GM13976 (cell line): ENCODE data around the gene FBN3.

Source experiments
- DNase-seq: peaks from one replicate; pipeline ENCODE4 v3.0.0; 2012; ENCODE audit warnings: low spot score
- CTCF ChIP-seq: IDR thresholded peaks from 2 replicates; pipeline ENCODE4 v1.5.1; 2012; ENCODE audit warnings: borderline replicate concordance, mild to moderate bottlenecking; ENCODE audit not compliant: insufficient read depth; ENCODE audit errors: extremely low read depth, missing control alignments, control extremely low read depth
- in situ Hi-C: fragments of 300-500 bp; cut with MboI; formaldehyde crosslinking; loops from one replicate; pipeline ENCODE4 v1.12.0; 2022; ENCODE audit warnings: low sequenced_read_pairs, mixed read lengths, inconsistent platforms; ENCODE audit not compliant: unreplicated experiment

FBN3 gene

GRCh38 chr19:8090950-8091349 is 58.4 kb downstream of the FBN3 start:
- in situ Hi-C loops: no loop called here
- TF ChIP-seq CTCF: no peak
- no peak for DNase-seq

- in situ Hi-C loops: no loop called here
- DNase-seq: no peak
- TF ChIP-seq CTCF: no peak
These were observed 59.5 kb downstream of the FBN3 start for GRCh38 chr19:8089664-8090601.

- no peak for TF ChIP-seq CTCF
- DNase-seq: no peak
- in situ Hi-C loops: no loop called here
These were observed 60.4 kb downstream of the FBN3 start for GRCh38 chr19:8088752-8089663.

- DNase-seq: no peak
- in situ Hi-C loops: no loop called here
- no peak for TF ChIP-seq CTCF
These were observed 61.5 kb downstream of the FBN3 start for GRCh38 chr19:8087876-8088275.

- no peak for DNase-seq
- TF ChIP-seq CTCF: no peak
- in situ Hi-C loops: no loop called here
These were observed 62.5 kb downstream of the FBN3 start for GRCh38 chr19:8086849-8087248.

- no peak for TF ChIP-seq CTCF
- in situ Hi-C loops: no loop called here
- no peak for DNase-seq
These were observed 63.6 kb downstream of the FBN3 start for GRCh38 chr19:8085598-8086408.
